NCI-H345 (cell line): ENCODE measurements around the gene TEX264.

ENCODE experiments used
- DNase-seq: peaks from one replicate; lab custom pipeline; 2025; lab: John Stamatoyannopoulos, UW

The TEX264 gene

DNA sequence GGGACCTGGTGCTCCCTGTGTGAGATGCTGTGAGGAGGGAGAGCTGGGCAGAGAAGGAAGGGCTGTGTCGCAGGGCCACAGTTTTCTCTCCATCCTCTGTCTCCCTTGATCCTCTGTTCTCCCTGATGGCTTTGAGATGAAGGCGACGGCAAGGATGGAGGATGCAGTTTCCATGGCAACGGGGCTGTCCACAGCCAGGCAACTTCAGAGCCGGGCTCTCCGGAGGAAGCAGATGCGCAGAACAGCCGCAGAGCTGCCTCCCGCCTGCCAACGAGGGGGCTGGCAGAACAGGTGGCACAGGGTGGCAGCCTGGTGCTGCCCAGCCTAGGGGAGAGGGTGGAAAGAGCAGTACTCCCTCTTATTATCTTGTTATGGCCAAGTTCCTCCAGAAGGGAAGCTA lies 25.9 kb downstream of the TEX264 start:
- no peak for DNase-seq

DNA sequence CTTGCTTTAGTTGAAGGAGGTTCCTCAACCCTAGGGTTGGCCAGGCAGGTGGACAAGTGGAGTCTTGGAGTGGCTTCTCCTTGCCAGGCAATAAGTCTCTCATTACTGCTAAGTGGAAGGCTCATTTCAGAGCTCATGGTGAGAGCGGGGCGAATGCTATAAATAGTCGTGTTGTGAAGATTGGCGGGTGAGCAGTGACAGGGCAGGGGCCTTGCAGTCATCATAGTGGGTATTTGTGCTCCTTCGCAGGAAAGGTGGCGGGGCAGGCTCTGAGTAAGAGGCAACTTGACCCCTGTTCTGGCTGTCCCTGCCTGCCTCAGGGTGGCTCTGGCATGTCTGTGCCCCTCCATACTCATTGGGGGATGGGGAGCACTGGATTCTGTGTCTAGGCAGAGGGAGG lies 27.2 kb downstream of the TEX264 start:
- no peak for DNase-seq

DNA sequence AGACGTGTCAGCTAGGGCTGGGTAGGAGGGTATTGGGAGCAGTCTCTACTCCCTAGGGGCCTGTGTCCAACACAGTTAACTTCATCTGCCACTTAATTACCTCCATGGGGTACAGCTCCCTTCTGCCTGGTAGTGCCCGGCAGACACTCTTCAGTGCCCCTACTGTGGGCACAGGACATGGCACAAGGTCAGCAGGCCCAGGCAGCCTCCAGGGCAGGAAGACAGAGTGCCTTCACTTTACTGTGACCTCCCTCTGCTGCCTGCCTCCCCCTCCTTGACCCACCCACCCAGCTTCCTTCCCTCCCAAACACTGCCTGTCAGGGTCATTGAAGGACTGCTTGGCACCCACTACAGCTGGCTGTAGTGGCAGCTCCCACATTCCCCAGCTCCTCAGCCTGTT lies 29.4 kb downstream of the TEX264 start:
- no peak for DNase-seq

DNA sequence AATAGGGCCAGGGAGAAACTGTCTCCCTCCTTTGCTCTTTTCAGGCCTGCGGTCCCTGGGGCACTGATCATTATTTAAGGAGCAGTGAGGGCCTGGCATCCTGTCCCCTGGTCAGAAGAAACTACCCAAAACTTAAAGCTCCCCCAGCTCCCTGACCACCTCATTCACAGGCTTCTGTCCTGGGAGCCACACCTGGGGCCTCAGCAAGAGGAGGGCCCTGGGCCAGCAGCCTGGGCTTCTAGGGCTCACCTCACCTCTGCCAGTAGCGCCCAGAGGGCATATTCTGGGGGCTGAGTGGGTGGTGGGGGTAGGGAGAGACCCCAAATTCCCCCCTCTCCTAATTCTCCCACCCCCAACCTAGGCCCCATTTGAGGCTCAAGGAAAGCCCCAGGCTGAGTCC lies 31.1 kb downstream of the TEX264 start:
- DNase-seq = no peak

DNA sequence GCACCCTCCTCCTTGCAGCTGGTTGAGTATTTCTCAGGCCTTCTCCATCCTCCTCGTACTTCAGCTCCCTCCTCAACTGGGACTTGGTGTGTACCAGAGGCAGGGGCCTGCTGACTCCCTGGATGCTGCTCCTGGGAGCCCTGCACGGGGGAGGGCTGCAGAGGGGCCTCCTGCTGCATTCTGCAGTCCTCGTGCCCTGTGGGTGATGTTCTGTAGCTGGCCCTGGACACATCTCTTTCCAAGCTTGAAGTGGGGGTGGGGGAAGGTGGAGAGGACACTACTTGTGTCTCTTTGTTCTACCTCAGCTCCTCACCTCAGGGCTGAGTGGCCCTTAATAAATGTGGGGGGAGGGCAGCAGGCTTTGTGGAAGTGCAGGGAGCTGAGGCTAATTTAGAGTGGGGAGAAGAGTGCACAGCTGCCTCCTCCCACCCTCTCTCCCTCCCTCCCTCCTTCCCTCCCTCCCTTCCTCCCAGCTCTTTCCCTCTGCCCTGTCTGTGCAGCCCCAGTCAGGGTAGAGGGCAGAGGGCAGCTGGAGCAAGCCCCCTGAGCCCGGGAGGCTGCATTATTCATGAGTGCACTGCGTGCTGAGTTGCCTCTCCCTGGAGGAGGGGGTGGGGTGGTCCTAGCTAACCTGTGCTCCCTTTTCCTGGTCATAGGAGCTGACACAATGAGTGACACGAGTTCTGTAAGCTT lies 32.2 kb downstream of the TEX264 start:
- DNase-seq = no peak

DNA sequence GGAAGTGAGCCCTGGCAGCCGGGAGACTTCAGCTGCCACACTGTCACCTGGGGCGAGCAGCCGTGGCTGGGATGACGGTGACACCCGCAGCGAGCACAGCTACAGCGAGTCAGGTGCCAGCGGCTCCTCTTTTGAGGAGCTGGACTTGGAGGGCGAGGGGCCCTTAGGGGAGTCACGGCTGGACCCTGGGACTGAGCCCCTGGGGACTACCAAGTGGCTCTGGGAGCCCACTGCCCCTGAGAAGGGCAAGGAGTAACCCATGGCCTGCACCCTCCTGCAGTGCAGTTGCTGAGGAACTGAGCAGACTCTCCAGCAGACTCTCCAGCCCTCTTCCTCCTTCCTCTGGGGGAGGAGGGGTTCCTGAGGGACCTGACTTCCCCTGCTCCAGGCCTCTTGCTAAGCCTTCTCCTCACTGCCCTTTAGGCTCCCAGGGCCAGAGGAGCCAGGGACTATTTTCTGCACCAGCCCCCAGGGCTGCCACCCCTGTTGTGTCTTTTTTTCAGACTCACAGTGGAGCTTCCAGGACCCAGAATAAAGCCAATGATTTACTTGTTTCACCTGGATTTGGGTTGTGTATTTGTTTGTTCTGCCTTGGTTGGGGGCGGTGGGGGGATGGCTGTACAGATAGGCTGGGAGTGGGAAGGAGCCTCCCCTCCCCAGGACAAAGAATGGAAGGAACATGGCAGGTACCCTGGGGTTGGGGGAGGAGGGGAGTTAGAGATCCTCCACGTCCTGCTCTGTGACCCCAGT lies 32.9 kb downstream of the TEX264 start:
- DNase-seq = no peak

DNA sequence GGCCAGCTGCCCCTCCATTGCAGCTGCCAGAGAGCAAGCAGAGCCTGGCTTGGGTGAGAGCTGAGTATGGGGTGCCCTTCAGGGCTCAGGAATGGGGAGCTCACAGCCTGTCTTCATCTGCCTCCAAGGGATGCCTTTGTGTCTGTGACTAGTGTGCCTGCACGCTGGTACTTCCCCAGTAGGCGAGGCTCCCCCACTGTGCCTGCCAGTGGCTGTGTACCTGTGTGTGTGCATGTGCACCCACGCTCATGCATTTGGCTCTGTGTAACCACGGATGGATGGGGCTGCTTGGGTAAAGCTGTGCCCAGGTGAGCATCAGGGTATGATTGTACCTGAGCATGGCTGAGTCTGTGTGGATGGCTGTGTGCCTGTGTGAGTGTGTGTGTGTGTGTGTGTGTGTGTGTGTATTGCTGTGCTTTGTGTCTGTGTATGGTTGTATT lies 33.5 kb downstream of the TEX264 start:
- DNase-seq = no peak

DNA sequence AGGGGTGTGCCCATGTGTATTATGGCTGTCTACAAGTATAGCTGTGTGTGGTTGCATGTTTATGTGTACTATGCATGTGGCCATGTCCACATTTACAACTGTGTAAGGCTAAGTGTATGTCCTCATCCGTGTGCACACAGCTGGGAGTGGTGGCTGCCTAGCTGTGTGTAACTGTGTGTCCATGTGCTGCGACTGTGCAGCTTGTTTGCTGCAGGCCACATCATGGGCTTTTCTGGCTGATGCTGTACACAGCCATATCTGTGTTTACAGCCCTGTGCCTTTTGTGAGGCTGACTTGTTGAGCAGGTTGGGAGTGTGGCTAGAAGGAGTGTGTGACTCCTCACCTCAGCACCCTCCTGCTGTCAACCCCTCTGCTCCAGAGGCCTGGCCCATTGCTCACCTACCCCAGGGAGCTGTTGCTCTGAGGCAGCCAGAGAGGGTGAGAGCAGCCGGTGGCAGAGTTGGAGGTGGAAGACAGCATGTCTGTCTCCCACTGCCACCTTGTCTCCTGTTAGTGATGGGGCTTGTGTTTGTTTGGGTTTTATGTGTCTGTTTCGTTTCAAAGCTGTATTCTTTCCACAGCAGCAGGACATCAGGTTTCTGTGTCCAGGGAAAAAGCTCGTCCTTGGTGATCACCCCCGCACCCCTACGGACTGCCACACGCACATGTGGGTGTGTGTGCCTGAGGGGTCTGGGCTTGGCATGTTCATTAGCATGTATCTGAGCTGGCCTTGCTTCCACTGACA lies 34.4 kb downstream of the TEX264 start:
- no peak for DNase-seq

DNA sequence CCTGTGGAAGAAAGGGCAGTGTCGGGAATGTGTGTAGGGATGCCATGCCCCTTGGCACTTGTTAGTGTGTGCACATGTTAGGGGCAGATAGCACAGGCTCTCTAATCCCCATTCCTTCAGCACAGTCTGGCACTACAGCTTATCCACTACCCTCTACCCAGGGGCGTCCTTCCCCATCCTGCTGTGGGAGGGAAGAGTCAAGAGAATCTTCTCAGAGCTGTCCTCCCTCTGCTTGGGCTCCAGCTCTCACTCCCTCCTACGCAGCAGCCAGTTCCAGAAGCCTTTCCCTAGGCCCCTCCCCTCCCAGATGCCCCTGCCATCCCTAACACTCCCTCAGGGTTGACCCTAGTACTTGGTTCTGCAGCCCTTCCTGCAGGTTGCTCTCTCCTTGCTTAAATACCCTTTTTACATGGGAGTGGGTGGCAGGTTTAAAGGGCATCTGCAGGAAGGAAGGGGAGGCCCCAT lies 35.0 kb downstream of the TEX264 start:
- no peak for DNase-seq

DNA sequence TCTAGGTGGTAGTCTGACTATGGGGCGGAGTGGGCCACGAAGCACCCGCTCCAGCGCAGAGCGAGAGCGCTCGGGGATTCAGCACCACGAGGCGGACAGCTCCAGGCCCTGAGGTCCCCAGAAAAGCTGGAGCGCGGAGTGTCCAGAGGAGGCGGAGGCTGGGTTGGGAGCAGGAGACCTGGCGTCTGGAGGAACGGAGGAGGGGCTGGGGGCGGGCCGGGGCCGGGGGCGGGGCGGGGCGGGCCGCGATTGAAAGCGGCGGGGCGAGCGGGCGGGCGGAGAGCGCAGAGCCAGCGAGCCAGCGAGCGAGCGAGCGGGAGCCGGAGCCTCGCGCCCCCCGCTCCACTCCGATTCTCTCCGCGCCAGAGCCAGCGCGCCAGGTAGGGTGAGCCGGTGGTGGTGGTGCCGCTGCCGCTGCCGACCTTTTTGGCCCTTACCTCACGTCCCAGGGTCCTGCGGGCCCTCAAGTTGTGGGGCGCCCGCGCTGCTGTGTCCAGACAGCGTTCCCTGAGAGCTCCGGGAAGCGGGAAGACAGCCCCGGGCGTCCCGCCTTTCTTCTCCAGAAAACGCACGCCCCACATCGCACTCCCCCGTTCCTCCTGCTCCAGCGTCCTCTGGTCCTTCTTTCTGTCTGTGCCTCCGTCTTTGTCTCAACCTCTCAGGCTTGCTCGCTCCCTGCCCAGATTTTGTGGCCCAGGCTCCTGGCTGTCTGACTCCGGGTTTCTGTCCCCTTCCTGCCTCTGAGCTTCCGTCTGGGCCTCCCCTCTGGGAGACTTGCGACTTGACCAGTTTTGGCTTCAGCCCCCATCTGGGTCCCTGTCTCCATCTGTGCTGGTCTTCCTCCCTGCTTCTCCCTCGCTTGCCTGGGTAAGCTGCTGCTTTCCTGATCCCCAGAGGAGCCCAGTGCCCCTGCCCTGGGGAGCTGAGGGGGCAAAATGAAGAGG lies 36.0 kb downstream of the TEX264 start, which contains the start of gene GRM2:
GRM2 (plus strand) TSS at position 281 of the 944 bp plus-strand sequence. CDS start 1,916 bp downstream, outside the sequence.
- DNase-seq = peak; percentile 60

DNA sequence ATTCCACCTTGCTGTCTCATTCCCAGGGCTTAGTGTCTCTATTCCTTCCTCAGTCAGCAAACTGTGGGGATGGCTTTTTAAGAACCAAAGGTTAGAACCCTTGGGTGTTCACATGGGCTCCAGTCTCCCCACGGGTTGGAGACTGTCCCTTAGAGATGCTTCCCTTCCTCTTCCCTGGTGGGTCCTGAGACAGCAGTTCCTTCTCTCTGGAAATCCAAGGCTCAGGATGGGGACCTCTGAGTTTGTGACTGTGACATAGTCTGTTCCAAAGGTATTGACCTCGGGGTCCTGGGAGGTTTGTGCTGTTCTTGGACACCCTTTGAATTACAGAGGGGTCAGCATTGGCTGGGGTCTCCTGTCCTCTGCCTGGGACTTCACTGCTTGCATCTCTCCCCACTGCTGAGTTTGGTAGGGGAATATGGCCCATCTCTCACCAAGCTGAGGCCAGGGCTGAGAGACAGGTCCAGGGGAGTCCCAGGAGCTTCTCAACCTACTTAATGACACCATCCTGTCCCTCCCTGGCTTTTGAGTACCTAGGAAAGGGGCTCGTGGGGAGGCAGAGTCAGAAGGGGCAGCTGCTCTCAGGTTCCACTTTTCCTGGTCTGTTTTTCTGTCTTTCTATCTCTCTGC lies 37.3 kb downstream of the TEX264 start:
- no peak for DNase-seq

DNA sequence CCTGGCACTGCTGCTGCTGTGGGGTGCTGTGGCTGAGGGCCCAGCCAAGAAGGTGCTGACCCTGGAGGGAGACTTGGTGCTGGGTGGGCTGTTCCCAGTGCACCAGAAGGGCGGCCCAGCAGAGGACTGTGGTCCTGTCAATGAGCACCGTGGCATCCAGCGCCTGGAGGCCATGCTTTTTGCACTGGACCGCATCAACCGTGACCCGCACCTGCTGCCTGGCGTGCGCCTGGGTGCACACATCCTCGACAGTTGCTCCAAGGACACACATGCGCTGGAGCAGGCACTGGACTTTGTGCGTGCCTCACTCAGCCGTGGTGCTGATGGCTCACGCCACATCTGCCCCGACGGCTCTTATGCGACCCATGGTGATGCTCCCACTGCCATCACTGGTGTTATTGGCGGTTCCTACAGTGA lies 38.0 kb downstream of the TEX264 start:
- no peak for DNase-seq

DNA sequence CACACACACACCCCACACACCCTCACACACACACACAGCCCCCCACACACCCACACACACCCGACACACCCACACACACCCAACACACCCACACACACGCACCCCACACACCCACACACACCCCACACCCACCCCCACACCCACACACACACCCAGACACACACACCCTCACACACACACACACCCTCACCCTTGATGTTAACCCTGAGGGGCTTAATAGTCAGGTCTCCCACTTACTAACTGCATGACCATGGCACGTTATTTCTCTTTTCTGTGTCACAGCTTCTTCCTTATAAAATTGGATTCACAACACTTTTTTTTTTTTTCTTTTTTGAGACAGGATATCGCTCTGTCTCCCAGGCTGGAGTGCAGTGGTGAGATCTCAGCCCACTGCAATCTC lies 38.6 kb downstream of the TEX264 start:
- no peak for DNase-seq

DNA sequence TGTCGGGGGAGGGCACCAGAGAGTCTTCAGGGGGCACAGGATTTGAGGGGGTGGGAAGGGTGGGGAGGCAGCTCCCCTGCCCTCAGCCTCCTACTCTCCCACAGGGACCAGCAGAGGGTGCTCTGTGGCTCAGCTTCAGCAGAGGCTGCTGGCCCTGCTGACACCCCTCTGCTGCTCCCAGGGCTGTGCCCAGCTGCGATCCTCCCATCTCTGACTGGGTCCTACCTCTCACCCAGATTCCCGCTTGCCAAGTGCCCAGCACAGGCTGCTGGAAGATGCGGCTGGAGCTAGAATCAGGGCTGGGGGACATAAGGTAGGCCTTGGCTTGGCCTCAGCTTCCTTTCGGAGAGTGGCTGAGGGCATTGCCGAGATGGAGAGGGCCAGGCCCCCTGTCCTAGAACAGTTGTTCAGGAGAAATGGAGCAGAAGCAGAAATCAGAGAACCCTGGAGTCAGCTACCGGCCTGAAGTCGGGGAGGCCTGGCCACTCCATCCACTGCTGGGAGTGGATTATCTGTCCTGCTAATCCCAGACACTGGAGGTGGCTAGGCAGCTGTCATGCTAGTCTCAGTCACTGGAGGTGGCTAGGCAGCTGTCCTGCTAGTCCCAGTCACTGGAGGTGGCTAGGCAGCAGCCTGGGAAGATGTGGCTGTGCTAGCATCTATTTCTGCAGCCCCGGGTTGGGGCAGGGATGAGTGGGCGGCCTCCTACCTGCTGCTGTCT lies 39.7 kb downstream of the TEX264 start:
- DNase-seq = no peak

DNA sequence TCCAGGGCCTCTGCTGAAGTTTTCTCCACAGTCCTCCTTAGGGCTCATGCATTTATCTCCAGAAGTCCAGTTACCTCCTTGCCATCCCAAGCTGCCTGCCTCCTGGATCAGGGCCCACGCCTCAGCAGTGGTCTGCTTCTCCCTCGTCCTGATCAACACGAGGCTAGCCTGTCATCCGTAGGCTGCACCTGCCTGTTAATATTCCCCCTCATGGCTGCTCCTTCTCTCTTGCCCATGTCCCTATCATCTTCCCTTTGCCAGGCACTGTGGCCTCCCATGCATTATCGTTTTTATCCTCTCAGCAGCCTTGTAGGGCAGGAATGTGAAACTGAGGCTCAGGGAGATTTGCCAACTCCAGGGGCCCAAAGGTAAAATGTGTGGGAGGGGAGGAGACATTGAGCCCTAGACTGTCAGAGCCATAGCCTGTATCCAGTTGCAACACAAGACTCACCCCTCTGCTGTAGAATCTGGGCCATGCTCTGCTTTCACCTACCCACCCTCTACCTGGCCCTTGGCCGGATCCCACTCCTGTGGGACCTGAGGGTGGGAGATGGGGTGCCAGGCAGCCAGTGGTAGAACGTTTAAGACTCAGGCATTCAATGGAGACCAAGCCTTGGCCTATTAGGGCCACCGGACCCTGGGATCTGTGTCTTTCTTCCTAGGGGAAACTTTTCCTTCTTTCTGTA lies 40.4 kb downstream of the TEX264 start:
- DNase-seq = no peak

DNA sequence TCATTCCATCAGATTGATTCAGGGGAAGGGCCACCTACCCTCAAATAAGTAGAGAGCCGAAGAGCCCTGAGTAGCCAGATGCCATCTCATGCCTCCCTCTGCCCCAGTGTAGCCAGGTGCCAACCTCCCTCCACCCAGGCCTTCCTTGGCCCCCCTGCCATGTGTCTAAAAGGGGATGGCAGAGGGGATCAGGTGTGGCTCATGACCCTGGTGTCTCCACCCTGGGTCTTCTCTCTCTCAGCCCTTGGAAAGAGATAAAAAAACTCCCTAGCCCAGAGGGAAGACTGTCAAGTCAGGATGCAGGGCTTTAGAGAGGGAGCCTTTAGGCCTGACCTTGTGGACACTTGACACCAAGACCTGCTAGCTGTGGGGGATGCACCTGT lies 41.0 kb downstream of the TEX264 start:
- DNase-seq = no peak

DNA sequence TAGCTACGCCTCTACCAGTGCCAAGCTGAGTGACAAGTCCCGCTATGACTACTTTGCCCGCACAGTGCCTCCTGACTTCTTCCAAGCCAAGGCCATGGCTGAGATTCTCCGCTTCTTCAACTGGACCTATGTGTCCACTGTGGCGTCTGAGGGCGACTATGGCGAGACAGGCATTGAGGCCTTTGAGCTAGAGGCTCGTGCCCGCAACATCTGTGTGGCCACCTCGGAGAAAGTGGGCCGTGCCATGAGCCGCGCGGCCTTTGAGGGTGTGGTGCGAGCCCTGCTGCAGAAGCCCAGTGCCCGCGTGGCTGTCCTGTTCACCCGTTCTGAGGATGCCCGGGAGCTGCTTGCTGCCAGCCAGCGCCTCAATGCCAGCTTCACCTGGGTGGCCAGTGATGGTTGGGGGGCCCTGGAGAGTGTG lies 41.5 kb downstream of the TEX264 start:
- no peak for DNase-seq

DNA sequence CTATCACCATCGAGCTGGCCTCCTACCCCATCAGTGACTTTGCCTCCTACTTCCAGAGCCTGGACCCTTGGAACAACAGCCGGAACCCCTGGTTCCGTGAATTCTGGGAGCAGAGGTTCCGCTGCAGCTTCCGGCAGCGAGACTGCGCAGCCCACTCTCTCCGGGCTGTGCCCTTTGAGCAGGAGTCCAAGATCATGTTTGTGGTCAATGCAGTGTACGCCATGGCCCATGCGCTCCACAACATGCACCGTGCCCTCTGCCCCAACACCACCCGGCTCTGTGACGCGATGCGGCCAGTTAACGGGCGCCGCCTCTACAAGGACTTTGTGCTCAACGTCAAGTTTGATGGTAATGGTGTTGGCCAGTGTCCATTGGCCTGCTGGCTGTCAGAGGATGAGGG lies 41.9 kb downstream of the TEX264 start:
- DNase-seq = no peak

DNA sequence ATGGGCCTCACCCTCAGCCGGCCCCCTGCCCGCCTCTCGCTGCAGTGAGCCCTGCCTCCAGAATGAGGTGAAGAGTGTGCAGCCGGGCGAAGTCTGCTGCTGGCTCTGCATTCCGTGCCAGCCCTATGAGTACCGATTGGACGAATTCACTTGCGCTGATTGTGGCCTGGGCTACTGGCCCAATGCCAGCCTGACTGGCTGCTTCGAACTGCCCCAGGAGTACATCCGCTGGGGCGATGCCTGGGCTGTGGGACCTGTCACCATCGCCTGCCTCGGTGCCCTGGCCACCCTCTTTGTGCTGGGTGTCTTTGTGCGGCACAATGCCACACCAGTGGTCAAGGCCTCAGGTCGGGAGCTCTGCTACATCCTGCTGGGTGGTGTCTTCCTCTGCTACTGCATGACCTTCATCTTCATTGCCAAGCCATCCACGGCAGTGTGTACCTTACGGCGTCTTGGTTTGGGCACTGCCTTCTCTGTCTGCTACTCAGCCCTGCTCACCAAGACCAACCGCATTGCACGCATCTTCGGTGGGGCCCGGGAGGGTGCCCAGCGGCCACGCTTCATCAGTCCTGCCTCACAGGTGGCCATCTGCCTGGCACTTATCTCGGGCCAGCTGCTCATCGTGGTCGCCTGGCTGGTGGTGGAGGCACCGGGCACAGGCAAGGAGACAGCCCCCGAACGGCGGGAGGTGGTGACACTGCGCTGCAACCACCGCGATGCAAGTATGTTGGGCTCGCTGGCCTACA lies 44.4 kb downstream of the TEX264 start:
- DNase-seq = no peak
